BJ (cell line): ENCODE measurements around the gene RAB1B. TPM values are rescaled to one million over a fixed set of nuclear protein-coding genes. Genes with fewer than 3 reads are reported as not detected.
A peak's percentile ranks its signal among the peaks of the same experiment; 100 is the strongest.

Experiments
- CTCF ChIA-PET: fragments of 350-600 bp; formaldehyde crosslinking; extraction: SDS; loops from one replicate; lab custom pipeline; 2021; ENCODE audit warnings: antibody characterized with exemption, inconsistent platforms; lab: Yijun Ruan, JAX
- POLR2A ChIA-PET: fragments of 300-600 bp; sonication (Branson Sonifier 250); formaldehyde crosslinking; extraction: SDS; loops from one replicate; lab custom pipeline; 2021; ENCODE audit warnings: antibody characterized with exemption; lab: Charles Lee
- DNase-seq: peaks from one replicate; pipeline ENCODE4 v3.0.0-alpha.2; 2011; ENCODE audit warnings: low read depth
- H3K27me3 ChIP-seq: 2 replicates; pipeline ENCODE4 v1.6.0; 2011; ENCODE audit warnings: low read length; ENCODE audit not compliant: control insufficient read depth, insufficient read depth
- H3K36me3 ChIP-seq: 2 replicates; pipeline ENCODE4 v1.5.1; 2011; ENCODE audit warnings: low read length; ENCODE audit not compliant: control insufficient read depth, insufficient read depth
- H3K4me3 ChIP-seq: 2 replicates; pipeline ENCODE4 v1.5.1; 2011; ENCODE audit warnings: low read depth, mild to moderate bottlenecking, control low read depth, low read length
- polyA plus RNA-seq: library from polyadenylated mRNA; depleted of rRNA; stranded (reverse); fragments of >200 nt; gene quantifications from 2 replicates; pipeline ENCODE4 v1.2.3, GENCODE V29; 2011
- TF ChIP-seq, protein P1 (sequence below): IDR thresholded peaks from 2 replicates; pipeline ENCODE4 v1.5.1; 2011; ENCODE audit warnings: low read depth, mild to moderate bottlenecking, control low read depth, inconsistent platforms, low read length, moderate library complexity; ENCODE audit not compliant: insufficient read depth

Gene RAB1B
- polyA plus RNA-seq, 1 experiment = 251 TPM

DNA sequence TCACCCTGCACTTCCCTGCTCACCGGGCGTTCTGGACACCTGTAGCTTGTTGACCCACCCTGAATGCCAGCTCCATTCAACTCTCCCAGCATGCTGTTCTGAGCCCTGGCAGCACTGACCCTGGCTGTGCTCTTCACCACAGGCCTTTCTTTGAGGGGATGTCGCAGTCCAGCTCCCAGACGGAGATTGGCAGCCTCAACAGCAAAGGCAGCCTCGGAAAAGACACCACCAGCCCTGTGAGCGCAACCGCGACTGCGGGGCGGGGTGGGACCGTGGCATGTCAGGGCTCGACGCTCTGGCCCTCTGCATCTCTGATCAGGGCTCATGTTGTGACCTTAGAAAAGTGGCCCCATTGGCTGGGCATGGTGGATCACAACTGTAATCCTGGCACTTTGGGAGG lies 47.4 kb upstream of the RAB1B start:
- Histone ChIP-seq H3K27me3 (no peaks in the 10 kb centered on the region), H3K4me3 (no peak overlapping the region), H3K36me3 (peaks cover 24% of the 10 kb centered on the region)
- no peak for DNase-seq
- ChIA-PET CTCF (interaction anchor here (0.7 to 5.7 kb wide), 10 partner anchors 14 to 165 kb away, joined by 3 to 29 read pairs (median 6); no protein-coding TSS in a partner anchor), POLR2A (no interaction called here)
- TF ChIP-seq, protein P1, sequence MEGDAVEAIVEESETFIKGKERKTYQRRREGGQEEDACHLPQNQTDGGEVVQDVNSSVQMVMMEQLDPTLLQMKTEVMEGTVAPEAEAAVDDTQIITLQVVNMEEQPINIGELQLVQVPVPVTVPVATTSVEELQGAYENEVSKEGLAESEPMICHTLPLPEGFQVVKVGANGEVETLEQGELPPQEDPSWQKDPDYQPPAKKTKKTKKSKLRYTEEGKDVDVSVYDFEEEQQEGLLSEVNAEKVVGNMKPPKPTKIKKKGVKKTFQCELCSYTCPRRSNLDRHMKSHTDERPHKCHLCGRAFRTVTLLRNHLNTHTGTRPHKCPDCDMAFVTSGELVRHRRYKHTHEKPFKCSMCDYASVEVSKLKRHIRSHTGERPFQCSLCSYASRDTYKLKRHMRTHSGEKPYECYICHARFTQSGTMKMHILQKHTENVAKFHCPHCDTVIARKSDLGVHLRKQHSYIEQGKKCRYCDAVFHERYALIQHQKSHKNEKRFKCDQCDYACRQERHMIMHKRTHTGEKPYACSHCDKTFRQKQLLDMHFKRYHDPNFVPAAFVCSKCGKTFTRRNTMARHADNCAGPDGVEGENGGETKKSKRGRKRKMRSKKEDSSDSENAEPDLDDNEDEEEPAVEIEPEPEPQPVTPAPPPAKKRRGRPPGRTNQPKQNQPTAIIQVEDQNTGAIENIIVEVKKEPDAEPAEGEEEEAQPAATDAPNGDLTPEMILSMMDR = no peak

DNA sequence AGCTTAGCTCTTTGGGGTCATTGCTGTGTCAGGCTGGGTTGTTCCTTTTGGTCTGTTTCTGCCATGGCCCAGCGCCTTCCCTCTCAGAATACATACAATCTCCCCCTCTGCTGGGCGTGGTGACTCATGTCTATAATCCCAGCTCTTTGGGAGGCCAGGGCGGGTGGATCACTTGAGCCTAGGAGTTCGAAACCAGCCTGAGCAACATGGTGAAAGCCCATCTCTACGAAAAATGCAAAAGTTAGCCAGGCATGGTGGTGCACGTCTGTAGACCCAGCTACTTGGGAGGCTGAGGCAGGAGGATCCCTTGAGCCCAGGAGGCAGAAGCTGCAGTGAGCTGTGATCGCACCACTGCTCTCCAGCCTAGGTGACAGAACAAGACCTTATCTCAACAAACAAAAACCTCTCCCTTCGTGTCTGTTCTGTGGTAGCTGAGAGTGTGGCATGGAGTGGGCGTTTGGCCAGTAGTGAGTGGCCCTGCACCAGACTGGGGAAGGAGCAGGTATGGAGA lies 46.7 kb upstream of the RAB1B start:
- no peak overlapping the region for H3K4me3 ChIP-seq
- H3K36me3 ChIP-seq = peaks cover 20% of the 10 kb centered on the region
- ChIA-PET CTCF (interaction anchor here (0.7 to 5.7 kb wide), 30 partner anchors 8 to 170 kb away, joined by 3 to 29 read pairs (median 5); partner anchors contain the start of genes PACS1 and SF3B2), POLR2A (interaction anchor here (0.6 kb wide), 1 partner anchor 57 kb away, joined by 4 read pairs; no protein-coding TSS in a partner anchor)
- DNase-seq = no peak
- no peaks in the 10 kb centered on the region for H3K27me3 ChIP-seq
- TF ChIP-seq, protein P1 = no peak

- H3K4me3 ChIP-seq = no peak overlapping the region
- H3K36me3 ChIP-seq = peaks cover 17% of the 10 kb centered on the region
- peak; percentile 33 for DNase-seq
- ChIA-PET CTCF (interaction anchor here (0.6 to 5.7 kb wide), 33 partner anchors 9 to 218 kb away, joined by 3 to 29 read pairs (median 5); partner anchors contain the start of genes PACS1 and SF3B2), POLR2A (interaction anchor here (0.6 kb wide), 1 partner anchor 56 kb away, joined by 4 read pairs; no protein-coding TSS in a partner anchor)
- TF ChIP-seq, protein P1 = peak; percentile 100
- H3K27me3 ChIP-seq = no peaks in the 10 kb centered on the region
Measured at GRCh38 chr11:66222358-66223149, 45.9 kb upstream of the RAB1B start.

- TF ChIP-seq, protein P1 = no peak
- ChIA-PET CTCF (interaction anchor here (0.5 to 5.7 kb wide), 5 partner anchors 10 to 161 kb away, joined by 3 to 29 read pairs (median 8); no protein-coding TSS in a partner anchor), POLR2A (no interaction called here)
- H3K27me3 ChIP-seq = no peaks in the 10 kb centered on the region
- no peak for DNase-seq
- peaks cover 19% of the 10 kb centered on the region for H3K36me3 ChIP-seq
- H3K4me3 ChIP-seq = no peak overlapping the region
Measured at GRCh38 chr11:66224226-66224855, 44.1 kb upstream of the RAB1B start.
